ENCODE measurements around the gene SKAP1.
"Not testable (repeated sequence)": the region's sequence is repeated elsewhere in the genome, so short reads cannot be mapped to it uniquely, and the experiment has no call there.

The SKAP1 gene

DNA sequence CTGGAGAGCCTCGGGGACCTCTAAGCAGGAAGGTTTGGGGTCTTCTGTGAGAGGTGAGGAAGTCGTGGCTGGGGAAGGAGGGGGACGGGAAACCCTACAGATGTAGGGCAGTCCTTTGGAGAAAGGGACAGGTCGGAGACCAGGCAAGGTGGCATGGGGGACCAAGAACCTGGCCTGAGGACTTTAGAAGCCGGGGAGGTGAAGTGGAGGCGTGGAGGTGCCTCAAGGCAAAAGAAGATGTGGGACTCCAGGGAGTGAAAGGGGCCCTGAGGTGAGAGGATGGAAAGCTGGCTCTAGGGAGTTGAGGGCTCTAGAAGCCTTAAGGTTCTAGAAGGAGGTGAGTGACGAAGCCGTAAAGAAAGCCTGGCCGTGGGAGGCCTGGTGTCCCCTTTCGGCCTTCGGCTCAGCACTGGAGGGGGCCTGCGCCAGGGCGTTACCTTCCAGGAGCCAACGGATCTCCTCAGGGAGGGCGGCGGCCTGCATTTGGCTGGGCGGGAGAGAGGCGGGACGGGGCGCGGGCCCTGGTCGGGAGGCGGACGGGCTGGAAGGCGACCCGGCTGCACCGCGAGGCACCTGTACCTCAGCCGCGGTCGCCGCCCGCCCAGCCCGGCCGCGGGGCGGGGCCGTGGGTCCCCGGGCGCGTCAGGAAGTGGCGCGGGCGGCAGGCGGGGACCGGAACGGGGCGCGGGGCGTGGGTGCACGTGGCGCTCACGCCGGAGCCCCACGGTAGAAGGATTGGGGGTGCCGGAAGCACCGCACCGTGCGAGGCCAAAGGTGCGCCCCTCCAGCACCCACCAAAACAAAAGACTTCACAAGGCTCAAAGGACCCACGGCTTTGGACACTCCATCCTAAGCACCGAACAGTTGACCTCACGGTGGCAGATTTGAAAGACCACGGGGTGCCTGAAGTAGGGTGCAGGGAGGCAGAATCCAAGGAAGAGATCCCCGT, at the start of gene SKAP1:
SKAP1 (minus strand) TSS at position 577 of the 949 bp plus-strand sequence.
- peak; percentile 76 for DNase-seq

DNA sequence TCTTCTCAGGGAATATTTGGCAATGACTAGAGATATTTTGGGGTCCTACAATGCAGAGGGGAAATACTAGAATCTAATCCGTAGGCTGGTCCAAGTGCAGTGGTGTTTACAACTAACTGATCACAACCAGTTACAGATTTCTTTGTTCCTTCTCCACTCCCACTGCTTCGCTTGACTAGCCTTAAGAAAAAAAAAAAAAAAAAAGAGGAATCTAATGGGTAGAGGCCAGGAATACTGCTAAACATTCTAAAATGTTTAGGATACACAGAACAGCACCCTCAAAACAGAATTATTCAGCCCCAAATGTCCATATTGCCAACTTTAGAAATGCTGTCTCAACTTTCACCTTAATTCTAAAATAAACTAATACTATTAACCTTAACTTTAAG, 49.0 kb upstream of the SKAP1 start:
- no peak for DNase-seq

DNA sequence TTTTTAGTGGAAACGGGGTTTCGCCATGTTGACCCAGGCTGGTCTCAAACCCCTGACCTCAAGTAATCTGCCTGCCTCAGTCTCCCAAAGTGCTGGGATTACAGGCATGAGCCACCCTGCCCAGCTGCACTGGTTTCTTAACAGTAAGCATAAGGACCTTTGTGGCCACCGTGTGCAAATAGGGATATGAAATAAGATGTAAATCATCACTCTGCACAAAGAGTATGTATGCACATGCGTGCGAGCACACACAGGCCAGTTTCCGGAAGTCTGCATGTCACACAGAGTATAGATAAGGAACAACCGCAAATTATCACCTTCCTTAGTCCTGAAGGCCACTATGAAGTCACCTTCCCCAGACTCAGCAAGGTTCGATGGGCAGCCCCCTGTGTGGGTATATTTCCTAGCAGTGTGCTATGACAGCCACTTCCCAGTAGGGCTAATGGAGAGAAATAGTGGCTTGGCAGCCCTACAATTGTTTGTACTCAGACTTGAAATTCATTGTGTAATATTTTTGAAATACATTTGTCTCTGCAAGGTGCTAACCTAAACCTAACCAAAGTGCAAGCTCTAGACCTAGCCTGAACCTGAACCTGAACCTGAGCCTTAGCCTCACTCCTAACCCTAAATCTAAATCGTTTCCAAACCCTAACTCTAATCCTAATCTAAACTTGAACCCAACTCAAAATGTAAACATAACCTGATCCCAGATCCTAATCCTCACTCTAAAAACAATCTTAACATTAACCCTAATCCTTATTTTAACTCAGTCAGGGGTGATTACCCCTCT, 48.4 kb upstream of the SKAP1 start:
- DNase-seq: peak; percentile 38

DNA sequence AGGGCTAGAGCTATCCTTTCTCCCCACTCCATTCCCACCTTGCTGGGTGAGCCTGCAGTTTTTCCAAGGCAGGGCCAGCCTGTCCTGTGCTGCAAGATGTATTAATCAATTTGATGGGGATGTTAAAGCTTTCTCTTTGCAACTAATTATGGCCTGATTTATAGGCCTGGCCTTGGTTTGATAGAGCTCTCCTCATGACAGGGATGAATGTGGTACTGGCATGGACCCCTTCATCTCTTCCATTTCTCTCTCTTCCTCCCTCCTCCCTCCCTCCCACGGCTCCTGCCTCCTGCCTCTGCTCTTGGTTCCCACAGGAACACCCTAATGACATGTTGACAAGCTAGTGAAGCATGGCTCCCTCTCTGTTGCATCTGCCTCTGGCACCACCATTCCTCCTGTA, 47.2 kb upstream of the SKAP1 start:
- DNase-seq: no peak

DNA sequence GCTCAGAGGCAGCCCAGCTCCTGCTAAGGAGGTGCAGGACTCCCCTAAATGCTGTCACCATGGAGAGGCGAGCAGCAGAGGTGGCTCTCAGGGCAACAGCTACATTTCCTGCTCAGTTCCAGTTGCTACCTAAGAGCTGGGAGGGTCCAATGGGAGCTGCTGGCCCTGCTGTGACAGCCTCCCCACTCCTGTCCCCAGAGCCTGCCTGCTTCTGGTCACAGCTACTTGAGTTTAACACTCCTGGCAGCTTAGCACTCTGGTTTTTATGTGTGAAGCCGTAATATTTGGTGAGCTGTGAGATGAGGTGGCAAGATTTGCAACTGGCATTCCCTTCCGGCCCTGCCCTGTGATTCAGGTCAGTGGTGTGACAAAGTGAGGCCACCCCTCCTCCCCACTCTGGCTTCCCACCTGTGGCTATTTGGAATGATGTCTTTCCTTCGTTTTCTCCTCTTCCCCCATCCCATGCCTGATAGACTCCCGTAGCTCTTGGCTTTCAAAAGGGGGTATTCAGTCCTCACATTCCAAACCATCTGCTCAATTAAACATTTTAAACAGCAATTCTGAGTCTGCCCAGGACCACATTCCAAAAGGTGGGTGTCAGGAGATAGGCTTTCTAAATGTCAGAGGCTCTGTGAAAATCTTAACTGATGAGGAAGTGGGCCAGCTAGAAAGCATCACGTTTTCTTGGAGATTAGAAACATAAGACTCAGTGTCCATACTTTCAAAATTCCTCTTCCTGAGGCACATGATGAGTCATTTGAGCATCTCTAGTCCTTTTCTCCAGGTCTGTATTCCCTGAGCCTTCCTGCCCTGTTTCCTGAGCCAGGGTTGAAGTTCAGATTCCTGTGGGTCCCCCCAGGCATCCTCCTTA, 42.6 kb upstream of the SKAP1 start:
- DNase-seq: peak; percentile 38

DNA sequence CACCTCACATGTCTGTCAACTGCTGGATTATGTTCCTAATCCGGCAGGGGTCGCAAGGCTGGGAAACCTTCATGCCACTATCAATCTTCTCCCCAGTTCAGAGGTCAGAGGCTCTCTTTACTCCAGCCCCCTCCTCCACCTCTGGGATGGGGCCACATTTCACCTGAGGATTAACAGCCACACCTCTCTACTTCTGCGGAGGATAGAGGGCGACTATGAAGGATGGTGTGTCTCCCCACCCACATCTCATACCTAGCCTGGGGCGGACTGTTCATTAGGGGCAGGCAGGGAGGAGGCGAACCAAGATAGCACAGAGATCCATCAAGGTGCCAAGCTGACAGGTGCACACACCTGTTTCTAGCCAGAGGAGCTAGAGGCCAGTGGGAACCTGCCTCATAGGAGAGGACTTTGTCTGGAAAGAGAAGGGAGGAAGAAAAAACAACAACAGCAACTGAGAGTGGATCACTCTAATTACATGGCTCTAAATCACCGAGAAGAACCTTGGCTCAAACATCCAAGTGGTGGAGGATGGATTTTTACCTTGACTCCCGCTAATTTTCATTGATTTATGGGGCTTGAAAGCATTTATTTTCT, 41.9 kb upstream of the SKAP1 start:
- no peak for DNase-seq

DNA sequence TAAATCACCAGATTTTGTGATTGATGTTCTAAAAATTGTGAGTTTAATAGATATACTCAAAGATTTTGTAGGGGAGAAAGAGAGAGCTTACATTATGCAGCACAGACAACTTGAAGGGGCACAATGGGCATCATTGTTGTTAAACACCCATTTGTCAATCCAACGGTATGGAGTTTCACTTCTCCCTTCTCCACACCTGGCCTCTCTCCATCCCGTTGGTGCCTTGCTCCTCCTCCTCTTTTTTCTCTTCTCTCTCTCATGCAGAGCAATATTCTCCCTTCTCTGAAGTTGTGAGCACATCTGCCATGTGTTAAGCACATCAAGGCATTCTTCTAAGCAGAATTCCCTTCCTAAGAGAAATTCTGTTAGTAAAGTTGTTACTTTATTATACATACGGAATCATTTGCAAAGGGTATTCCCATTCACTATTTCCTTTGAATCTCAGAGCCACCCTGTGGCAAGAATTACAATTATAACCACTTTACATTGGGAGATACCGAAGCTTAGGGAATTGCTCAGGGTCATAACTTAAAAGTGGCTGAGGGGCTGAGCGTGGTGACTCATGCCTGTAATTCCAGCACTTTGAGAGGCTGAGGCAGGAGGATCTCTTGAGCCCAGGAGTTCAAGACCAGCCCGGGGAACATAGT, 40.5 kb upstream of the SKAP1 start:
- DNase-seq: no peak

DNA sequence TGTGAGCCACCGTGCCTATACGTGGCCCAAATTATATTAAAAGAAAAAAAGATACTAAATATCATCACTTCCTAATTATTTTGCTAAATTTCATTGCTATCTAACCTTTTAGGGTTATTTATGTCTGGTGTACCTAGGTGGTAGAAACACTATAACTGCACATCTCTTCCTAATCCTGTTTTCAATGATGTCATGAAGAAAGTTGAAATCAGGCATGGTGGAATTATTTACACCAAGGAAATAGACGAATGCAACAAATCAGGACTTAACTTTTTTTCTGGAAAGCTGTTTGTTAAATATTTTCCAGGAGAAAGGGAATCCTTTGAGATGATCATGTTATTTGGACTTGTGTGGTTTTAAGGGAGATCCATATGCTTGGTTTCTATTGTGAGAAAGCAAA, 39.2 kb upstream of the SKAP1 start:
- DNase-seq: no peak

DNA sequence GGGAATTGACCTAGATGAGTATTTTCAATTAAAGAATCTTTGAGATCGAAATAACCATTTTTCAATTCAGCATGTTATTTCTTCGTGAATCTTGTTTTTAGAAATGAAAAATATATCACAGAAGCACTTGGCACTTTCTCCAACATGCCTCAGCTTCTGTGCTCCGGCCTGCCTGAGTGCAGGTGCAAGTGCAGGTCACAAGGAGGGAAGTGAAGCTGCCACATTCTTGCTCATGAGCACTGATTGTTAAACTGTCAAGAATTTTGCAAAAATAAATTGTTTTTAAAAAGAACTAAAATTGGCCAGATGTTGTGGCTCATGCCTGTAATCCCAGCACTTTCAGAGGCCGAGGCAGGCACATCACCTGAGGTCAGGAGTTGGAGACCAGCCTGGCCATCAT, 38.3 kb upstream of the SKAP1 start:
- no peak for DNase-seq

DNA sequence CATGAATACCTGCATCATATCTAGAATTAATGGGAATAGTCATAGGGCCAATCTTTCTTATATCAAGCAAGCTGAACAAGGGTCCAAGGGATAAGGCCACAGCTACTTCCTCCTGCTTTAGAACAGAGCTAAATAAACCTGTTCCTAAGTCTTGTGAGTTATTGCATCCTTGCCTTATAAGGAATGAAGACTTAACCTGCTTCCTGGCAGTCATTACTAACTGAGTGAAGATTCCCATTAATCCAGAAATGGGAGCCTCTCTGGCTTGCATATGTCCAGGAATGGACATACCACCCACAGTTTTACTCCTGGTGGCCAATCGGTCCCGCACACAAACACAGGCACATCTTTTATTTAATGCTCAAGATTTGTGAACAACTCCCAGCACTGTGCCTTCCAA, 35.9 kb upstream of the SKAP1 start:
- DNase-seq: no peak

DNA sequence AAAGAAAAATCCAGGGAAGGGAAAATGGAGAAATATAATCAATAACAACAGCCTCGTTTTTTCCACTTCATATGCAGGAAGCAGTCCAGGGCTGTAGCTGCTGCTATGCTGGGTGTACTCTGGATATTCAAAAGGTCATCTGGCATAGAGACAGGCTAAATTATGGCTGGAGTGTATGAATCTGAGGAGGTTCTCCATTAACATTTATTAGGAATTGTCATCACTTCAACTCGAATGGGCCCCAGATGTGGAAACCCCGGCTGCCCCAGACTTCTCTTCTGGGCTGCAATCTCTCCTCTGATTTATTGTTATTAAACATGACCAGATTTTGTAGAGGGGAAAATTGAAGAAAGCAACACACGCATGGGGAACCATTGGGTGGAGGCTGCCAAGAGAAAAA, 33.5 kb upstream of the SKAP1 start:
- no peak for DNase-seq

DNA sequence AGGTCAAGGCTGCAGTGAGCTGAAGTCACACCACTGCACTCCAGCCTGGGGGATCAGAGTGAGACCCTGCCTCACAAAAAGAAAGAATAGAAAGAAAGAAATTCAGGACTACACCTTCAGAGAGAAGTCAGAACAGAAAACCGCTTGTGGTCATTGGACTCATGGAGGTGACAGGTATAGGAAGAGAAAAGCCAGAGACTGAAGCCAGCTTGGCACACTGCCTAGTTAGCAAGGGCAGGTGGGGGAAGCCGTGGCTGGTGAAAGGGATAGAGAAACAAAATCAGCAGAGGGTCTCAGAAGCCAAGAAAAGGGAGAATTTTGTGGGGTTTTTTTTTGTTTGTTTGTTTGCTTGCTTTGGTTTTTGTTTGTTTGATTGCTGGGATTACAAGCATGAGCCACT, 32.9 kb upstream of the SKAP1 start:
- DNase-seq: no peak

DNA sequence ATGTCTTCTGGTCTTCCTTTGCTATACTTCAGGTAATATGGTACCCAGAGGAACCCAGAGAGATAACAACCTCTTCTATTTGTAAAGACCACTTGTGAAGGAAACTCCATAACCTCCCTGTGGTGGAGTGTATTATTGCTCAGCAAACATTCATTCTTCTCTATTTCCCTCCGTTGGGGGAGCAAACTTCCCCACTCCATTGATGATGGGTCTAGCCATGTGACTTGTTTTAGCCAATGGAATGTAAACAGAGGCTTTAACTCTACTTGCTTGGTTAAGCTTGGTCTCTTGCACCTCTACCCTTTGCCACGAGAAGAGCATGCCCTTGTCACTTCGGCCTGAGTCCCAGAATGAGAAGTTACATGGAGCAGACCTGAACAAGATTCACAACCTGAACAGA, 30.0 kb upstream of the SKAP1 start:
- no peak for DNase-seq

DNA sequence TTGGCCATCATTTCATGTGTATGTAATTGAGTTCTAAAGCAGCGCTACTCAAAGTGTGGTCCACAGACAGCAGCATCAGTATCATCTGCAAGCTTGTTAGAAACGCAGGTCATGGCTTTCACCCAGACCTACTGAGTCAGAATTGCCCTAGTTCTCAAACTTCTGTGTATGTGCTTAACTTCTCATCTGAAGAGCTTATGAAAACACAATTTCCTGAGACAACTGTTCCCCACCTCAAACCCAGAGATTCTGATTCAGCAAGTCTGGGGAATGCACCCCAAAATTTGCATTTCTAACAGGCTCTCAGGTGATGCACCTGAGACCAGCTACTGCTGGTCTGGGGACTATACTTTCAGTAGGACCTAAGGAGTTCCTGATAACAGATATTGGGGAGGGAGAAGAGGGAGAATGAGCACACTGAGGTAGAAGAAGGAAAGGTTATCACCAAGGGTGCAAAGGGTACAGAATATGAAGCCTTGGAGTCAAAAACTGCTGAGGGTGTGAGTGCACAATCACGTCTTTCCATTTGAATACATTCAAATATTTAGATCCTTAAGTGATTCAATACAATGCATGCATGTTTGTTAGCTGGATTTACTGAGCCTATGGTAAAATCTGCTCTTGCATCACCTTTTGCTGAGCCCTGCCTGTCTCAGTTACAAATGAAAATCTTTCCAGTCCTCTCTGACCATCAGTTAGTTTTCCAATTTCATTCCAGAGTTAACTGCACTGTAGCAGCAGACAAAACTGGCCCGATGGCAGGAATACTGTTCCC, 29.2 kb upstream of the SKAP1 start:
- DNase-seq: no peak

DNA sequence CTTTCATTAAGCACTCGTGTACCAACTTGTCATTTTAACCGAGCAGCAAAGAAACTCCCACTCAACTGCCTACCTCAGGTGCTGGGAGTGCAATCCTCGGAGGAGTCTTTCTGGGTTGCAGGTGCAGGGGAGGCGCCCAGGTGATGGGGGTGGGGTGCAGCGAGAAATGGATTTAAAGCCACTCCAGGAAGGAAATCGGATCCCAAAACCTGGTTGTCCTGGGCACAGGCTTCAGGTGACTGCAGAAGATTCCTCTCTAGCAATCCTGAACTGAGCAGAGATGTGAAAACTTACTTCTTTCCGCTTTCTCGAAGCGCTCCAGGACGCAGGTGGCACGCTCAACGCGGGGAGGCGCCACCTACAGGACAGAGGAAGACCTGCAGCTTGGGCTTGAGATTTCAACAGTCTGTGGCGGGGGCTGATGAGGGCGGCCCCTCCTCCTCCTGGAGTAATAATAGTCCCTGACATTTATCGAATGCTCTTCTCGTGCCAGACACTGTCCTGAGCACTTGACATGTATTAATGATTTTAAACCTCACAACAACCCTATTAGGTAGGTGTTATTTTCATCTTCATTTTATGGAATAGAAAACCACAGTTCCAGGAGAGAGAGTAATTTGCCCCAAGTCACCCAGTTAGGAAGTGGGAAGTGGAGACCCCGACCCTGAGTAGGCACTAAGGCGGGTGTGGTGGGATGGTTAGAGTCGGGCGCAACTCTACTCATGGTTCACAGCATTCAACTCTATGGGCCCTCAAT, 27.2 kb upstream of the SKAP1 start:
- peak; percentile 86 for DNase-seq

DNA sequence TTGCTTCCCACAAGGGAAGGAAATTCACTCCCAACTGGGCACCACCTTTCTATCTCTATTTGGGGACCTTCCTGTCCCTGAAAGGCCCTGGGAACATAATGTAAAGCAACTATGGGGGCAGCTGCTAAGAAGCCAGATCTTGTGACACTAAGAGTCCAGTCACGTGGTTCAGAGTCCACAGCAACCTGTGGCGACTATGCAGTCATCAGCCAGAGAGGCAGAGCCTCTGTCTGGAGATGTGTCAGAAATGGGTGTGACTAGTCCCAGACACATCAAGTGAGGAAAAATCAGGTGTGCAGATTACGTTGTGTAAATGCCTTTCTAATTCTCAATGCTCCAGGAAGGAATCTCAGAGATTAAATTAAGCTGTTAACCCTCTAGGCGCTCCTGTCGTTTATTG, 26.6 kb upstream of the SKAP1 start:
- no peak for DNase-seq

DNA sequence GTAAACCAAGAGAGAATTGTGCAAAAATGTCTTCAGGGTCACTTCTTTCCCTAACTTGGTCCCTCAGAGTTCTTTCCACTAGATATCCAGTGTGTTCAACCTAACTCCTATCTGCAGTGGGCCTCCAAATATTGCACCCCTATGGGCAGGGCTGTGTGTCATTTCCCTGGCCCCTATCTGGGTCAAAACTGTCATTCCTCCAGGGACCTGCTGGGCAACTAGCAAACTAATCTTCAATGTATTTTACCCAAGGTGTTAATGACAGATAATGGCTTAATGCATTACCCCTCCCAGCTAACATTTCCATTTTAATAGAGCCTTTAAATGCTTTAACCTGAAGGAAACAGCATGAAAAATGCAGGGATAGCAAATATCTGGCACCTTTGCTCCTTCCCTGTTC, 25.8 kb upstream of the SKAP1 start:
- no peak for DNase-seq

DNA sequence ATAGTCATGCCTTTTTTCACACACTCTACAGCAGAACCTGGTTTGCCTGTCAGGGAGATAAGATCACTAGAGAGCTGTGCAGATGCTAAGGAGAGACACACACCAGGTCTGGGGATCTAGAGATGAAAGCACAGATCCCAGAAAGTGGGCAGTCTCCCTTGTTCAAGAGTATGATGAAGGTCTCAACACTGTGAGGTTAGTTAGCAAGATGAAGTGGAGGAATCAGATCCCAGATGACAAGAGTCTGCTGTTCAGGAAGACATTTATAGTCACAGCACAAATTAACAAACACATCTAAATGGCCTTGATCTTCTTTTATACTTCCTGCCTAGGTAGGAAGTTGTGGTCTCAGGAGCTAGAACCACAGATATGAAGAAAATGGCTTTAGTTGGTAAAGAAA, 23.4 kb upstream of the SKAP1 start:
- DNase-seq: peak; percentile 60

DNA sequence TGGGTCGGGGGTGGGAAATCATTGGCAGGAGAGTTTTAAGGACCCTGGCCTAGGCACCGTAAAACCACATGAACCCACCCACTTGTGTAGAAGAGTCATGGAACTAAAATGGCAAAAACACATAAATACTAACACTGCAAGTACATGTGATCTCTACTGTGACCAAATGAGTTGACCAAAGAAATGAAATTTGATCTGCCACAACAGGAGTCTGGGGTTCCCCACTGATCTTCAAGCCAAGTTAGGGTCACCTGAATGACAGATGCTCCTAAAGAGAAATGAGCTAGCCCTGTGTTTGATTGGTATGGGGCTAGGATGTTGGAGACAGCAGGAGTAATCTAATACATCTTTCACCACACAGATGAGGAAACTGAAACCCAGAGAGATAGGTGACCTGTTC, 21.5 kb upstream of the SKAP1 start:
- no peak for DNase-seq

DNA sequence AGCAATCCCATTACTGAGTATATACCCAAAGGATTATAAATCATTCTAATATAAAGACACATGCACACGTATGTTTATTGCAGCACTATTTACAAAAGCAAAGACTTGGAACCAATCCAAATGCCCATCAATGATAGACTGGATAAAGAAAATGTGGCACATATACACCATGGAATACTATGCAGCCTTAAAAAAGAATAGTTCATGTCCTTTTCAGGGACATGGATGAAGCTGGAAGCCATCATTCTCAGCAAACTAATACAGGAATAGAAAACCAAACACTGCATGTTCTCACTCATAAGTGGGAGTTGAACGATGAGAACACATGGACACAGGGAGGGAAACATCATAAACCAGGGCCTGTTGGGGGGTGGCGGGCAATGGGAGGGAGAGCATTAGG, 19.3 kb upstream of the SKAP1 start:
- DNase-seq: not testable (repeated sequence)

DNA sequence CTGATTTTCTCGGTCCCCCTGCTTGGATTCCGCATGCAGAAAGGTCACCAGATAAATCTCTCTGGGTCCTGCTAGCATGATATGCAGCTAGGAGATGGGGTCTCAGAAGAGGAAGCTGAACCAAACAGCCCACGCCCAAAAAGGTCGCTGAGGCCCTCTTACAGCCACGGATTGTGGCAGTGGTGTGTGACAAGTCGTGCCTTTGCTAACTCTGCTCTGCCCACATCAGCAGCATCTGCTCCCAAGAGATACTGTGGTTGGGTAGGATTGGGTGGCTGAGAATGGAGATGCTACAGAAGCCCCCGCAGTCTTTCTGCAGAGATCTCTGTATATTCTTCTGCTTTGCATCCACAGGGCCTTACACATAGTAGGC, 15.2 kb upstream of the SKAP1 start:
- no peak for DNase-seq
